ENCODE measurements around the gene SMIM31.

Gene SMIM31

GRCh38 chr4:164753873-164754488, at the start of gene SMIM31:
TSS of gene SMIM31 (plus strand) at chr4:164754131. CDS start at chr4:164770444, 16,313 bp downstream.
- DNase-seq (ENCODE audit: low spot score) (no peak), FAIRE-seq (no peak)

GRCh38 chr4:164706675-164707074, 47.3 kb upstream of the SMIM31 start:
- FAIRE-seq (no peak), DNase-seq (ENCODE audit: low spot score) (no peak)

GRCh38 chr4:164716901-164717300, 37.0 kb upstream of the SMIM31 start:
- DNase-seq (ENCODE audit: low spot score) (peak; percentile 6), FAIRE-seq (no peak)

DNA sequence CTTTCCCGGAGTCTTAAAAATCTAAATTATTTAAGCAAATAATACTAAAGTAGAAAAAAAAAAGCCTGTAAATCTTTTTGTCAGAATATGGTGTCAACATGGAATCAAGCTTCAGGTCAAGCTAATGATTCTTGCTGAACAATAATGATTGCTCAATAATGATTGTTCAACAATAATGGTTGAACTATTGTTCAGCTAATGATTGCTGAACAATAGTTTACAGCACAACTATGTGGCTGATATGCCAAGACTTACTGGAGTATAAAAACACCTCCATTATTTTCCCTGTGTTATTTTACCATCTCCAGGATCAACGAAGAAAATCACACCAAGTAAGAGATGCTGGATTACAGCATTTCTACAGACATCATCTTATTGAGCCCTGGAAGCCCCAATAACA, 35.1 kb upstream of the SMIM31 start:
- DNase-seq (ENCODE audit: low spot score) = no peak
- FAIRE-seq = no peak

DNA sequence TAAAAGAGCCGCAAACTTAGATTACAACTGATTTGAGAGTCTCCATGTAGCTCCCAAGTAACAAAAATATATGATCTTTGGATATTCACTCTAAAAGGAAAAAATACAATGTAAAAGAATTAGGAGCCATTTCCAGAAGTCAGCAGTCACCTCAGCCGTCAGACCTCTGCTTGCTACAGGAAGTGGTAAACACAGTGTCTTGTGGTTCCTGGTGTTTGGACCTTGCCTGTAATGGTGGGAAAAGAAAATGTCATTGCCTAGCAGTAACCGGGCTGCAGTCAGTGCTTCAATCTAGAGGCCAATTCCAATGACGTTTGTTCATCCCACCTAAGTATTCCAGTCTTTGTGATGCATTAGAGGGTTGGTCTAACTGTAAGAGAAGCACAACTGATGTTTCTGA, 28.9 kb upstream of the SMIM31 start:
- DNase-seq (ENCODE audit: low spot score) = no peak
- no peak for FAIRE-seq

GRCh38 chr4:164730705-164731393, 23.1 kb upstream of the SMIM31 start:
- FAIRE-seq = no peak
- DNase-seq (ENCODE audit: low spot score) = no peak

DNA sequence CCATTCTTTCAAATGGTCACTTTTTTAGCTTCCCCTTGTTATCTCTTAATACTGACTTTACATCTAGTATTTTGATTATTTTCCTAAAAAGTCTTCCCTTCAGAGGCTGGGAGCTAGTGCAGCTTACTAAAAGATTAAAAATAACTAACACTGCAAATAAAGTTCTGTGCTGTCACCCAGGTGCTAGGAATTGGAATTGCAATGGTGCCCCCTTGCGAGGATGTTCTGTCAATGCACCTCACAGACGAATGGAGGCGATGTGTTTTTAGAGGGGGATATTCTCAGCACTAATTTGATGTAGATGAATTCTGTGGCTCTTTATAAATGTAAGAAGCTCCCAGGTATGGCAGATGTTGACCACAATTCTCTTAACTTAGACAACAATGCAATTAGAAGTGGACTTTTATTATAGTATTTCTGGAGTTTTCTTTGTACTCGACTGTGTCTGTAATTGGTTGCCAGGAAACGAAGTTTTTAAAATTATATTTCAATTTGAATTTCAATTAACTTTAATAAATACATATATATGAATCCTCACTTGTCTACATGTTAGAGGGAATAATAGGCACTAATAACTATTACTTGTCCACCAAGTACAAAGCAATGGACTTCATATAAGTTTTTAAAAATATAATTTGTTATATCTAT, 22.0 kb upstream of the SMIM31 start:
- peak; percentile 56 for DNase-seq (ENCODE audit: low spot score)
- FAIRE-seq = no peak

DNA sequence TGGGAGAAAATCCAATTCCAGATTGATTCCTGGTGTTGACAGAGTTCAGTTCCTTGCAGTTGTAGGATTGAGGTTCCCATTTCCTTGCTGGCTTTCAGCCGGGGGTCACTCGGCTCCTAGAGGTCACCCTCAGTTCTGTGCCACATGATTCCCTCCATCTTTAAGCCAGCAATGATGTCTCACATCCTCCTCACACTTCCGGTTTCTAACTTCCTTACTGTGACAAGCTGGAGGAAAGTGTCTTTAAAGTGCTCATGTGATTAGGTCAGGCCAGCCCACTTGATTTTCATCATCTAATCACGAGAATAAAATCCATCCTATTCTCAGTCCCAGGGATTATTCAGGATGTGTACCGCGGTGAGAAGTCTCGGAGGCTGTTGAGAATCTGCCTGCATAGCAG, 19.4 kb upstream of the SMIM31 start:
- DNase-seq (ENCODE audit: low spot score) (no peak), FAIRE-seq (no peak)

GRCh38 chr4:164748375-164748774, 5.6 kb upstream of the SMIM31 start:
- DNase-seq (ENCODE audit: low spot score) = peak; percentile 11
- no peak for FAIRE-seq

- FAIRE-seq = no peak
- DNase-seq (ENCODE audit: low spot score) = no peak
Measured at GRCh38 chr4:164755432-164755831, 1.5 kb downstream of the SMIM31 start.

- no peak for FAIRE-seq
- DNase-seq (ENCODE audit: low spot score) = no peak
Measured at GRCh38 chr4:164756686-164757085, 2.8 kb downstream of the SMIM31 start.

DNA sequence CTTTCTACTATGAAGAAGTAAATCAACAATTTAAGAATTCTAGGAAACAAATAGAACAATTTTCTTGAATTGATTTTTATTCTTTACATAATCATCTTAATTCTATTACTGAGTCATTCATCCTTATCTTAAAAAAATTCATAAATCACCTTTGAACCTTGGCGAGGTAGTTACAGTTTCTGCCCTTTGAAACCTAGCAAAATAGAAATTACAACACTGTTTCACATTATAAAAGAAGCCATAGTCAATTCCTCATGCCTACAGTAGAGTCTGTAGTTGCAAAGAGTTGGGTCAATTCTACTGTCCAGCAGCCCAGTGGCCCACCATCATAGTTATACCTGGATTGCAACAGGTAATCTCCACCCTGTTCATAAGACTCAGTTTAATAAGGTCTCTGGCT, 7.3 kb downstream of the SMIM31 start:
- DNase-seq (ENCODE audit: low spot score) (no peak), FAIRE-seq (no peak)

- FAIRE-seq = no peak
- DNase-seq (ENCODE audit: low spot score) = no peak
Measured at GRCh38 chr4:164761746-164762275, 7.9 kb downstream of the SMIM31 start.

DNA sequence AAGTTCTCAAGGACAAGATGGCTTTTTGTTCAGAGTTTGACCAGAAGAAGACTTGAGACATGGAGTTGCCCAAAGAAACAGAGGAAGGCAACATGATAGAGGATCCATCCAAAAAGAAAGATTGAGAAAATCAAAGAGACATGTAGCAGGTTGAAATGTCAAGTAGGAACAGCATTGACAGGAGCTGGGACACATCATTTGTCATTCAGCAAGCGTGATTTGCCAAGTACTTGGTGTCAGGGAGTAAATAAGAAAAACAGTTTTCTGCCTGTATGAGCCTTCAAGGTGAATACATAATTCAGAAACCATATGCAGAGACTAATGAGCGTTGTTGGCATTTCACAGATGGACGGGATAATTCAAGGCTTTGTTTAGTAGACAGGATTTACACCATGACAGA, 11.2 kb downstream of the SMIM31 start:
- DNase-seq (ENCODE audit: low spot score) = no peak
- FAIRE-seq = no peak

DNA sequence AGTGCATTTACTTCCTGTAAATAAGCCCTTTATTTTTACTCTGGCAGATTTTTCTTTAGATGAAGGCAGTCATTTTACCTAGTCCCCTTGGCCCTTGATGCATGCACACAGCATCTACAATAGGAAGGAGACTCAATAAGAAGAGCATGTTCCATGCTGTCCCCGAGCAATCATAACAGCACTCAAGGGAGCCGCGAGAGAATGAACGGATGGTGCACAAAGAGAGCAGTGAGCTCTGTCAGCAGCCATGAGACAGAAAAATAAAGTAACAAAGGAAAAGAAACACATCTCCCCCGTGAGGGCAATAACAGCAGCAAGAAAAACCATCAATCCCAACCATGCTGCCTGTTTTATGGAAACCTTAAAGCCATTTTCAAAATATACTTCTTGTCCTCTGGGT, 11.9 kb downstream of the SMIM31 start:
- no peak for FAIRE-seq
- DNase-seq (ENCODE audit: low spot score) = no peak

GRCh38 chr4:164768516-164768915, 14.6 kb downstream of the SMIM31 start:
- FAIRE-seq = no peak

GRCh38 chr4:164770010-164770724, 16.2 kb downstream of the SMIM31 start:
- FAIRE-seq = no peak
- DNase-seq (ENCODE audit: low spot score) = no peak

More at GRCh38 chr4:164768516-164768915, 14.6 kb downstream of the SMIM31 start:
- no peak for DNase-seq (ENCODE audit: low spot score)

DNA sequence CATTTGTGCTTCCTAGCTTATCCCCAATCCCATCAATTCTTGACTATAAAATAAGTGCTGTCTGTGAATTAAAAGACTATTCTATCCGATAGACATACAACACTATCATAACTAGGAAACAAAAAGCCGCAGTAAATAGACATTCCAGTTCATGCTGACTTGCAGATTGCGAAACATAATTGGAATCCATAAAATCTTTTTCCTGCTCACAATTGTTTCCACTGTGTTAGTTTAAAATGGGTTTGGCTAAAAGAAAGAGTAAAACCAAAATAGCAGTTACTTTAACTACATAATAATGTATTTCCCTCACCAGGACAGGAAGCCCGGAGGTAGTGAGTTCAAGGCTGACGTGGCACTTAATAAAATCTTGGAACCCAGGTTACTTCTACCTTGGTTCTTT, 17.2 kb downstream of the SMIM31 start:
- FAIRE-seq (no peak), DNase-seq (ENCODE audit: low spot score) (no peak)

DNA sequence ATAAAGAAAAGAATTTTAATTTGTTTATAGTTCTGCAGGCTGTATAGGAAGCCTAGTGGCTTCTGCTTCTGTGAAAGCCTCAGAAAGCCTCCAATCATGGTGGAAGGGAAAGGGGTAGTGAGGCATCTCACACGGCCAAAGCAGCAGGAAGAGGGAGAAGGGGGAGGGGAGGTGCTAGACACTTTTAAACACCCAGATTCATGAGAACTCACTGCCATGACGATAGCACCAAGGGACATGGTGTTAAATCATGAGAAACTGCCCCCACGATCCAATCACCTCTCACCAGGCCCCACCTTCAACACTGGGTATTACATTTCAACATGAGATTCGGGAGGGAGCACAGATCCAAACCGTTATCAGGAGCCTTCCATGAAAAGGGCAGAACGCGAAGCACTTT, 18.1 kb downstream of the SMIM31 start:
- DNase-seq (ENCODE audit: low spot score) (no peak), FAIRE-seq (no peak)

DNA sequence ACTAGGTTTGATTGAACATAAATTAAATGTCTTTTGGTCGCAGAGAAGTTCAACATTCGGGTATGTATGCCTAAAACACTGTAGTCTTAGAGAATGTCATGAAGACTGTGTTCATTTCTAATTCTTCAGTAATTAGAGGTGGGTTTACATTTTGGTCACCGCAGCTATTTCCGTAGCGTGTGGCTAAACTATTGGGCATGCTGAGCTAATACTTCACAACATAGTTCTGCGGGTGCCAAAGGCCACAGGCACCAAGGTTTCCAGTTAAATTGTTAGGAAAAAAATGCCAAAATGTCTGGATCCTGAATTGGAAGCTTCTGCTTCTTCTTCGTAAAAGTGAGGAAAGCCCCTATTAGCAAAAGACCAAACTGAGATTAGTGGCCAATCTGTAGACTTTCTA, 25.1 kb downstream of the SMIM31 start:
- FAIRE-seq = no peak

GRCh38 chr4:164779811-164780216, 25.9 kb downstream of the SMIM31 start:
- DNase-seq (ENCODE audit: low spot score) (peak; percentile 45), FAIRE-seq (no peak)

More for the DNA sequence above, 25.1 kb downstream of the SMIM31 start:
- no peak for DNase-seq (ENCODE audit: low spot score)

DNA sequence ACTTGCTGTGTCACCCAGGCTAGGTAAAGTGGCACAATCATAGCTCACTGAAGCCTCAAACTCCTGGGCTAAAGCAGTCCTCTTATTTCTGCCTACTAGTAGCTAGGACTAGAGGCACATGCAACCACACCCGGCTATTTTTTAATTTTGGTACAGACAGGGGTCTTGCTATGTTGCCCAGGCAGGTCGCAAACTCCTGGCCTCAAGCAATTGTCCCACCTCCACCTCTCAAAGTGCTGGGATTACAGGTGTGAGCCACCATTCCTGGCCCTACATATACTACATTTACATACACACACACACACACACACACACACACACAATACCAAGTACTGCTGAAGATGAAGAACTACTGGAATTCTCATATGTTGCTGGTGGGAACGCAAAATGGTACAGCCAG, 26.9 kb downstream of the SMIM31 start:
- FAIRE-seq = no peak
- no peak for DNase-seq (ENCODE audit: low spot score)
